Activated CD4-positive, alpha-beta T cell treated with anti-CD3 and anti-CD28 coated beads, Interleukin-10, Interleukin-2, amounts not matched to agents 100 ng/mL and 50 ng/mL, durations not matched to agents 16 hours and 8 hours (primary cell): ENCODE measurements around the gene APCDD1.
A peak's percentile ranks its signal among the peaks of the same experiment; 100 is the strongest.
"Not testable (repeated sequence)": the region's sequence is repeated elsewhere in the genome, so short reads cannot be mapped to it uniquely, and the experiment has no call there.

Experiments
- DNase-seq: peaks from one replicate; pipeline ENCODE4 v3.0.0-alpha.2; 2020

APCDD1 gene

DNA sequence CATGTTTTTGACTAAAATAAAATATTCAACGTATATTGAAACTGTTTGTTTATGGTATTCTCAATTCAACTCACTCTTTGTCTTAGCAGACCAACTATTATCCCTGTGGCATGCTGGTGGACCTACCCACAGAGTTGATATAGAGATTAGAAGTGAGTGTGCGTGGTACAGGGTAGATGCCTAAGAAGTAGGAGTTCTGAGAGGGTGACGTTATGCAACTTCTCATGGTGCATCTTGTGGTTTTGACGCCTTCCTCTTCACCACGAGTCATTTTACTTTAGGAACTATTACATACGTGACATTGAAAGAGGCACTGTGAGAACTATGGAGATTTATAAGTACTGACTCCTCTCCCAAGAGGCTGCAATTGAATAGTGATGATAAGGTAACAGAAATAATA, 44.8 kb downstream of the APCDD1 start:
- peak; percentile 50 for DNase-seq

- no peak for DNase-seq
Observed at GRCh38 chr18:10500038-10500437, 45.6 kb downstream of the APCDD1 start.

- DNase-seq, result no peak
Observed at GRCh38 chr18:10504723-10505122, 50.3 kb downstream of the APCDD1 start.

DNA sequence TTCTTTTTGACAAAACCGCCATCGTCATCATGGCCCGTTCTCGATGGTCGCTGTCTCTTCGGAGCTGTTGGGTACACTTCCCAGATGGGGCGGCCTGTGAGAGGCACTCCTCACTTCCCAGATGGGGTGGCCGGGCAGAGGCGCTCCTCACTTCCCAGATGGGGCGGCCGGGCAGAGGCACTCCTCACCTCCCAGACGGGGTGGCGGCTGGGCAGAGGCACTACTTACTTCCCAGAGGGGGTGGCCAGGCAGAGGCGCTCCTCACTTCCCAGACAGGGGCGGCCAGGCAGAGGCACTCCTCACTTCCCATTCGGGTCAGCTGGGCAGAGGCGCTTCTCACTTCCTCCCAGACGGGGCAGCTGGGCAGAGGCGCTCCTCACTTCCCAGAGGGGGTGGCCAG, 51.5 kb downstream of the APCDD1 start:
- DNase-seq, result not testable (repeated sequence)

- no peak for DNase-seq
Observed at GRCh38 chr18:10508591-10508990, 54.2 kb downstream of the APCDD1 start.

- DNase-seq, result no peak
Observed at GRCh38 chr18:10511236-10511635, 56.8 kb downstream of the APCDD1 start.

DNA sequence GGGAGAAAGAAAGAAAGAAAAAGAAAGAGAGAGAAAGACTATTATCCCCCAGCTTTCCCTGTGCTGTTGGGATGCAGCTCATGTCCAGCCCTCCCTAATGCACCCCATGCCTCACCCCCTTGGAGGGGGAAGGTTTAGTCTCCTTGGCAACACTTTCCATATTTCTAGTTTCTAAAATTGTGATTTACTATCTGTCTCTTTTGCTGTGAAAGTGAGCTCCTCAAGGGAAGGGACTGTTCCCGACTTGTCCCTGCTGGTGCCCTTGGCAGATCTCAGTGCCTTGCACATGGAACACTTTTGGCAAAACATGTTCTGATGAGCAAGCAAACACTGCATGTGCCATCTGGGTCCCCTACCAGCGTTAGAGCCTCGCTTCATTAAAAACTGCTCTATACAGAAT, 59.6 kb downstream of the APCDD1 start:
- no peak for DNase-seq

- no peak for DNase-seq
Observed at GRCh38 chr18:10514601-10515000, 60.2 kb downstream of the APCDD1 start.

- no peak for DNase-seq
Observed at GRCh38 chr18:10515456-10515855, 61.0 kb downstream of the APCDD1 start.

DNA sequence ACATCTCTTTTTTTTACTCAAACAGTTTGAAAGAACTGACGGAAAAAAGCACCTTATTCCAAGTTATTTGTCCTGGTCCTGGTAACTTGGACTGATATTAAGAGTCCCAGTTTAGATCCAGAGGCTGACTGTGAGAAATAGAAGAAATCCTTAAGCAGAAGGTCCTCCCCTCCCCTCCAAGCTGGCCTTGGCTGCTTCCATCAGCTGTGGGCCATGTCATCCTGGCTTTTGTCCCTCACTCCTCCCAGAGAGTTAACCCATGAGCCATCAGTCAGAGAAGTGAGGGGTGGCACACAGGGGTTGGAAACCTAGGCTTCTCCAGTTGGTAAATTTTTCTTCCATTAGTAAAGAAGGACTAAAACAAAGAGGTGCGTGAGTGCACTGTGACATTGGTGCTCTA, 61.6 kb downstream of the APCDD1 start:
- no peak for DNase-seq

- no peak for DNase-seq
Observed at GRCh38 chr18:10518595-10519255, 64.3 kb downstream of the APCDD1 start.

GRCh38 chr18:10519366-10519765, 64.9 kb downstream of the APCDD1 start:
- DNase-seq, result no peak

DNA sequence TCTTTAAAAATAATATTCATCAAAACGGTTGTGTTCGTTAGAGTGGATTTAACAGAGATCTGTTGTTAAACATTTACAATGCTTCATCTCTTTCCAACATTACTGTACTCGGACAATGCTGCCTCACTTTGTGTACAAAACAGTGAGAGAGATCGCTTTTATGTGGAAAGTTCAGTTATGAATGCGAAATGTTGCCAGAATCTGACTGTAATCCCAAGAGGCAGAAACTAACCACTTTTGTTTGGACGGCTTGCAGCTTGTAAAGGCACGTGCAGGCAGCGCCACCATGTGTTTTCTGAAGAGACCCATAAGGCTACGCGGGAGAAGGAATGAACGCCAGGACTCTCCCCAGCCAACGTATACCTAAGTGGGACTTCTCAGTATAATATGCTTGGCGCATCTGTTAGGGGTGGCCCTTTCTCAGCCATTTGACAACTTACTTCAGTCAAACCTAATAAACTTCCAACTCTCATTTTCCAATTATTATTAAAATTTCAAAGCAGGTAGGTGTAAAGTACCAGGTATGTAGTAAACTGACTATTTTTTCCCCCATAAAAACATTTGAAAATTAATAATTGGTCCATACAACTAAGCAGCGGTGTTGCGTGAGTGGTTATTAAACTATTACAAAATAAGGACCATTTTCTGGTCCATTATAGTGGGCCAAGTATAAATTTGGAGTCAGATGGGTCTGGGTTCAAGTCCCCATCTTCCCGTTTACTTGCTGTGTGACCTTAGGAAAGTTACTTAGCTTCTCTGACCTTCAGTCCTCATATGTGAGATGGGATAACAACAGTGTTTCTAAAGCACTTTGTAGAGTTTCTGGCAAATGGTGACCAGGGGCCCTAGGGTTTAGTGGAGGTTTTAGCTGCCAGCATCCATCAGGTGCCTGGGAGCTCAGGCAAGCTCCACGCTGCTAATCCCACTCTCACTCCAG, 65.8 kb downstream of the APCDD1 start:
- DNase-seq, result peak; percentile 74

- no peak for DNase-seq
Observed at GRCh38 chr18:10521566-10521965, 67.1 kb downstream of the APCDD1 start.

DNA sequence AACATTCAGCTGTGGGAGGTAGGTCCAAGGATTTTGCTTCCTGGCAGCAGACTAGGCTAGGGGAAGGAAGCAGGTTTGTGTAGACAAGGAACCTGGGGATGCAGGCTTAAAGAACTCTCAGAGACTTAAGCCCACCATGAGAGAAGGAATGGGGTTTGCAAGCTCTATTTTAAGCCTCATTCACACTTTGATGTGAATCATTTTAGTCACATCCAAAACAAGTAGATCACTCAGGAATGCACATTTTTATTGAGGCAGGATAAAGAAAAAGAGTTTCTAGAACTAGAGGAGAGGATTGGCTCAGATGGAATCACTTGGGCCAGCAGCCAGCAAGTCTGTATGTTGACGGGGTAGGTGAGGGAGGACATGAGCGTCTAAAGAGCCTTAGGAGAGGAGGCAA, 68.1 kb downstream of the APCDD1 start:
- DNase-seq, result no peak

DNA sequence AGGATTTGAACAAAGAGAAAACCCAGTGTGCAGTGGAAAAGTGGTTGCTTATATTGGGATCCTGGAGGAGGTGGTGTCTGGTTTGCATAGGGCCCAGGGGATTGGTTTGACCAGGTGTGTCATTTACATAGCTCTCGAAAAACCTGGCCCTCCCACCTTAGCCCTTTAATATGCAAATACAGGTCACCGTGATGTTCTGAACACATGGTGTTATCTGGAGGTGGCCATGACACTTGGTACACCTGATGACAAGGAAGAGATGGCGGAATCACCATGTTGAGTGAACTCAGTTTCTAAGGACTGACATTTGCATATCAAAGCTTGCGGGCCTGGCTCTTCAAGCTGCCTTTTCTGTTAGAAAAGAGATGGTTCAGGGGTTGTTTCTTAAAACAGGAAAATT, 69.1 kb downstream of the APCDD1 start:
- DNase-seq, result no peak

GRCh38 chr18:10524507-10525370, 70.3 kb downstream of the APCDD1 start:
- DNase-seq, result no peak

- no peak for DNase-seq
Observed at GRCh38 chr18:10525371-10525691, 70.9 kb downstream of the APCDD1 start.

GRCh38 chr18:10525697-10526560, 71.5 kb downstream of the APCDD1 start, which contains the start of gene NAPG:
NAPG (plus strand) TSS chr18:10526027; CDS start chr18:10526103, 76 bp downstream.
- peak; percentile 96 for DNase-seq

GRCh38 chr18:10526561-10526949, 72.1 kb downstream of the APCDD1 start:
- DNase-seq, result no peak

- DNase-seq, result no peak
Observed at GRCh38 chr18:10528439-10528838, 74.0 kb downstream of the APCDD1 start.

- DNase-seq, result peak; percentile 11
Observed at GRCh38 chr18:10530002-10530401, 75.6 kb downstream of the APCDD1 start.
